ENCODE data around the gene DERL3.
A peak's percentile ranks its signal among the peaks of the same experiment; 100 is the strongest.

The DERL3 gene

DNA sequence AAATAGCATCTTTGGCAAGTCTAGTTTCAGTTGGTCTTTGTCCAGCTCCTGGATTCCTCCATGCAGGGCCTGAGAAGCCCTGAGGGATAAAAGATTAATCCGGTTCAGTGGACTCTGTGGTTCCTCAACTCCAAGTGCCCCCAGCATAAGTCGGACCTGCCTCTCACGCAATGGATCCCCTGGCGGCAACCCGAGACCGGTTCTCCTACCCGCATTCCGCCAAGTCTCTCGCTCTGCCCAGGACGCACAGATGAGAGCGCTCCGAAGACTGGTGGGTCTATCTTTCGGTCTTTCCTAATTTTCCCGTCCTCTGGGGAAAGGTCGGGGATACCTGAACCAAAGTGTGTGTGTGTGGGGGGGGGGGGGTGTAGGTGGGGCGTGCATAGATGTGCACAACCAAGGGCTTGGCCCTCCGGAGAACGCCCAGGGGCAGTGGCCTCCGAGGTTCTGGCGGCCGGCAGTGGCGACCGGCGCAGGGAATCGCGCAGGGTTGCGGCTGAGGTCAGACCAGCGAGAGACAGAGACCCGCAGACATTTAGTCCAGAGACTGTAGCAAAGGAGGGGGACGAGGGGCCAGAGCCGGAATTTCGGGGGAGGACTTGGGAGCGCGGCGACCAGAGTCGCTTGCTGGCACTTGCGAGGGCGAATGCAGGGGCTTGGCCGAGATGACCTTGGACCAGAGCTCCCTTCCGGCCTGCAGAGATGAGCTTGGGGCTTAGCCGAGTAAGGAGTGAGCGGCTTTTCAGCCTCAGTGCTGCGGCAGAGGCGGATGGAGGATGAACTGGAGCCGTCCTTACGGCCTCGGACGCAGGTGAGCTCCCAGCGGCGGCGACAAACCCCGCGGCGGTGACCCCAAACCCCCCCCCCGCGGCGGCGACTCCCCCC lies 18.2 kb upstream of the DERL3 start:
- H3K9ac ChIP-seq (ENCODE audit: low read depth, low read length), result peak overlapping the region; percentile 79
- no peaks in the 10 kb centered on the region for H3K27me3 ChIP-seq (ENCODE audit: insufficient read depth, low read length, poor library complexity)
- peak; percentile 38 for ATAC-seq (ENCODE audit: insufficient read depth, low read depth)
- H3K27ac ChIP-seq (ENCODE audit: low read length), result peak overlapping the region; percentile 80; the same call in 1 of the 2 replicates
- peak overlapping the region; percentile 91 for H3K4me2 ChIP-seq (ENCODE audit: insufficient read depth, low read length)
- H3K4me1 ChIP-seq (ENCODE audit: insufficient read depth, low read length), result peaks cover 24% of the 10 kb centered on the region
- H3K79me2 ChIP-seq (ENCODE audit: insufficient read depth, low read length), result no peaks in the 10 kb centered on the region
- DNase-seq, result no peak
- no peaks in the 10 kb centered on the region for H3K36me3 ChIP-seq (ENCODE audit: insufficient read depth, low read length)
- peak overlapping the region; percentile 98 for H2AFZ ChIP-seq (ENCODE audit: low read depth, low read length)
- no peaks in the 10 kb centered on the region for H4K20me1 ChIP-seq (ENCODE audit: insufficient read depth, low read length)
- no peak for TF ChIP-seq EZH2 (IDR thresholded peaks at IDR 0.05; ENCODE audit: borderline replicate concordance, low read depth, low read length, severe bottlenecking)
- TF ChIP-seq, protein P1, sequence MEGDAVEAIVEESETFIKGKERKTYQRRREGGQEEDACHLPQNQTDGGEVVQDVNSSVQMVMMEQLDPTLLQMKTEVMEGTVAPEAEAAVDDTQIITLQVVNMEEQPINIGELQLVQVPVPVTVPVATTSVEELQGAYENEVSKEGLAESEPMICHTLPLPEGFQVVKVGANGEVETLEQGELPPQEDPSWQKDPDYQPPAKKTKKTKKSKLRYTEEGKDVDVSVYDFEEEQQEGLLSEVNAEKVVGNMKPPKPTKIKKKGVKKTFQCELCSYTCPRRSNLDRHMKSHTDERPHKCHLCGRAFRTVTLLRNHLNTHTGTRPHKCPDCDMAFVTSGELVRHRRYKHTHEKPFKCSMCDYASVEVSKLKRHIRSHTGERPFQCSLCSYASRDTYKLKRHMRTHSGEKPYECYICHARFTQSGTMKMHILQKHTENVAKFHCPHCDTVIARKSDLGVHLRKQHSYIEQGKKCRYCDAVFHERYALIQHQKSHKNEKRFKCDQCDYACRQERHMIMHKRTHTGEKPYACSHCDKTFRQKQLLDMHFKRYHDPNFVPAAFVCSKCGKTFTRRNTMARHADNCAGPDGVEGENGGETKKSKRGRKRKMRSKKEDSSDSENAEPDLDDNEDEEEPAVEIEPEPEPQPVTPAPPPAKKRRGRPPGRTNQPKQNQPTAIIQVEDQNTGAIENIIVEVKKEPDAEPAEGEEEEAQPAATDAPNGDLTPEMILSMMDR (IDR thresholded peaks at IDR 0.05; ENCODE audit: borderline replicate concordance, extremely low read depth, low read length, poor library complexity, severe bottlenecking), result no peak
- peak overlapping the region; percentile 66 to 79; a peak in 3 of 4 replicates for H3K4me3 ChIP-seq (ENCODE audit: low read depth in 1 of 2, low read length in 2 of 2)
- no peaks in the 10 kb centered on the region for H3K9me3 ChIP-seq (ENCODE audit: insufficient read depth, low read length, severe bottlenecking)

DNA sequence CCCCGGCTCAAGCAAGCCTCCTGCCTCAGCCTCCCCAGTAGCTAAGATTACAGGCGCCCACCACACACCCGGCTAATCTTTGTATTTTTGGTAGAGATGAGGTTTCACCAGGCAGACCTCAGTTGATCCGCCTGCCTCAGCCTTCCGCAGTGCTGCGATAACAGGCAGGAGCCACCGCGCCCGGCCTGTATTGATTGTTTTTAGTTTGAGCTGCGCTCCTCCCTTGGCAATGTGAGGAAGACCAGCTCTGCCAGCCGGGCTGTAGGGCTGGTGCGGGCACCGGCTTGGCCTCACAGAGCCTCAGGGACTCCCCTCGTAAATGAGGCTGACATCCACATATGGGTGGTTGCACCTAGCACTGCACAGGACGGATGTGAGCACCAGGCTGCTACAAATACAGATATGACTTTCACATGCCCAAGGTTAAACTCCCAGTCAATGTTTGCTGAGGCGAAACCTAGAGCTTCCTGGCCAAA lies 11.4 kb upstream of the DERL3 start:
- no peak overlapping the region for H3K4me3 ChIP-seq (ENCODE audit: low read depth in 1 of 2, low read length in 2 of 2)
- peaks cover 10% of the 10 kb centered on the region for H3K4me1 ChIP-seq (ENCODE audit: insufficient read depth, low read length)
- no peak overlapping the region for H3K27ac ChIP-seq (ENCODE audit: low read length)
- H3K9me3 ChIP-seq (ENCODE audit: insufficient read depth, low read length, severe bottlenecking), result no peaks in the 10 kb centered on the region
- no peaks in the 10 kb centered on the region for H3K36me3 ChIP-seq (ENCODE audit: insufficient read depth, low read length)
- no peak overlapping the region for H3K4me2 ChIP-seq (ENCODE audit: insufficient read depth, low read length)
- ATAC-seq (ENCODE audit: insufficient read depth, low read depth), result no peak
- H4K20me1 ChIP-seq (ENCODE audit: insufficient read depth, low read length), result no peaks in the 10 kb centered on the region
- H3K9ac ChIP-seq (ENCODE audit: low read depth, low read length), result no peak overlapping the region
- H3K79me2 ChIP-seq (ENCODE audit: insufficient read depth, low read length), result no peaks in the 10 kb centered on the region
- no peak overlapping the region for H2AFZ ChIP-seq (ENCODE audit: low read depth, low read length)
- H3K27me3 ChIP-seq (ENCODE audit: insufficient read depth, low read length, poor library complexity), result no peaks in the 10 kb centered on the region
- TF ChIP-seq, protein P1 (IDR thresholded peaks at IDR 0.05; ENCODE audit: borderline replicate concordance, extremely low read depth, low read length, poor library complexity, severe bottlenecking), result no peak
- no peak for TF ChIP-seq EZH2 (IDR thresholded peaks at IDR 0.05; ENCODE audit: borderline replicate concordance, low read depth, low read length, severe bottlenecking)
- no peak for DNase-seq

DNA sequence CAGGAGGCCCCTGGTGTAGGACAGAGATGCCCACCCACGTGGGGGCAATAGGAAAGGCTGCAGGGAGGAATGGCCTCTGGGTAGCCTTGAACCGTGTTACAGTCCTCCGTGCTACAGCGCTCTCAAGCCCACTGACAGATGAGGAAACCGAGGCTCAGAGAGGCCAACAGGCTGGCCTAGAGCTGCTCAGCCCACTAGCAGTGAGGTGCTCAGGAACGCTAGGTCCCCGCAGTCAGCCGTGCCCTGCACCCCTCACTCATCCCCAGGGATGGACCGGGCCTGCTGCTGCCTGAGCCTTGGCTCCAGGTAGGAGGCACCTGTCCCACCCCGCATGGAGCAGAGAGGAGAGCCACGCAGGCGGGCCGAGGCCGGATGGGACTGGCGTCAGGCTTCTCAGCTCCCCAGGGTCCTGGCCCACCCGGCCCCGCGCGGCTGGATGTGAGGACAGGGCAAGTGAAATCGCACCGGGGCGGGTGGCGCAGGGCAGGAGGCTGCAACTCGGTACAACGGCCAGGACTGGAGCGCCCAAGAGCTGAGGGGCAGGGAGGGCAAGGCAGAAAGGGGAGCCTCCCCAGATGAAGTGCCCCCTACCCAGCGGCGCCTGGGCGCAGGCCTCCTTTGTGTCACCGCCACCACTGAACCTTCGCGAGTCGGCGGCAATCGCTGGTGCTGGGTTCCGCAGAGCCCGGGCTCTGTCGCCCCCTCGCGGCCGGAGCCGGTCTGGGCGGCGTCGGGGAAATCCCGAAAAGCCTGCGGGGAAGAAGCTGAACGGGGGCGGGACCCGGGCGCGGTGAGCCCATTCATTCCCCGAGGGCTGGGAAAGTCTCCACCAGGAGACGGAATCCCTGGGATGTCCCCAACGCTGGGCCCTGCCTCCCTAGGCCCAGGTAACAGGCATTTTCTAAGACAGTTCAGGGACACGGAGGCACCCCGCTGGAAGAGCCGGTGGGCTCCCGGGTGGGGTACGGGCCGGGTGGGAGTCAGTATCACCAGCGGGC lies 10.5 kb upstream of the DERL3 start:
- DNase-seq, result peak; percentile 87
- peak overlapping the region; percentile 44 for H3K9ac ChIP-seq (ENCODE audit: low read depth, low read length)
- H3K4me1 ChIP-seq (ENCODE audit: insufficient read depth, low read length), result peaks cover 10% of the 10 kb centered on the region

More for the DNA sequence above, 10.5 kb upstream of the DERL3 start:
- Histone ChIP-seq H2AFZ (ENCODE audit: low read depth, low read length) (peak overlapping the region; percentile 78), H3K9me3 (ENCODE audit: insufficient read depth, low read length, severe bottlenecking) (no peaks in the 10 kb centered on the region), H4K20me1 (ENCODE audit: insufficient read depth, low read length) (no peaks in the 10 kb centered on the region), H3K27me3 (ENCODE audit: insufficient read depth, low read length, poor library complexity) (no peaks in the 10 kb centered on the region), H3K27ac (ENCODE audit: low read length) (no peak overlapping the region), H3K79me2 (ENCODE audit: insufficient read depth, low read length) (no peaks in the 10 kb centered on the region), H3K4me3 (ENCODE audit: low read depth in 1 of 2, low read length in 2 of 2) (peak overlapping the region in 1 of 2 experiments; percentile 43; a peak in 2 of 4 replicates), H3K4me2 (ENCODE audit: insufficient read depth, low read length) (peak overlapping the region; percentile 56), H3K36me3 (ENCODE audit: insufficient read depth, low read length) (no peaks in the 10 kb centered on the region)
- peak; percentile 95 for ATAC-seq (ENCODE audit: insufficient read depth, low read depth)
- TF ChIP-seq, protein P1 (IDR thresholded peaks at IDR 0.05; ENCODE audit: borderline replicate concordance, extremely low read depth, low read length, poor library complexity, severe bottlenecking), result peak; percentile 94
- no peak for TF ChIP-seq EZH2 (IDR thresholded peaks at IDR 0.05; ENCODE audit: borderline replicate concordance, low read depth, low read length, severe bottlenecking)
